GM12891 (cell line): ENCODE data around the gene ARHGAP26.

Experiments used
- DNase-seq: peaks from one replicate; pipeline ENCODE4 v3.0.0; 2011; ENCODE audit warnings: low spot score; ENCODE audit not compliant: insufficient read length
- FAIRE-seq: peaks from 2 replicates; lab custom pipeline; 2011; peaks lifted over from hg19 to GRCh38; lab: Jason Lieb, UNC
- PAX5 ChIP-seq: IDR thresholded peaks from 2 replicates; pipeline ENCODE4 v1.6.1; 2011; ENCODE audit warnings: low read length, moderate library complexity, mild to moderate bottlenecking; ENCODE audit not compliant: insufficient read depth, severe bottlenecking
- POLR2A ChIP-seq: IDR thresholded peaks from 2 replicates; pipeline ENCODE4 v1.6.1; 2011; ENCODE audit warnings: low read depth, low read length, control low read depth
- POLR2AphosphoS5 ChIP-seq: IDR thresholded peaks from 2 replicates; pipeline ENCODE4 v1.6.1; 2011; ENCODE audit warnings: low read depth, low read length, control low read depth
- POU2F2 ChIP-seq: IDR thresholded peaks from 2 replicates; pipeline ENCODE4 v1.6.1; 2011; ENCODE audit warnings: low read depth, mild to moderate bottlenecking, control low read depth, low read length, moderate library complexity
- SPI1 ChIP-seq: IDR thresholded peaks from 2 replicates; pipeline ENCODE4 v1.6.1; 2011; ENCODE audit warnings: low read depth, low read length, control low read depth
- TAF1 ChIP-seq: IDR thresholded peaks from 2 replicates; pipeline ENCODE4 v1.6.1; 2011; ENCODE audit warnings: low read depth, low read length, control low read depth

The ARHGAP26 gene

GRCh38 chr5:143074414-143074996 lies 304.3 kb downstream of the ARHGAP26 start:
- peak; percentile 67 for FAIRE-seq
- no peak for DNase-seq
- TF ChIP-seq POLR2AphosphoS5 (no peak), SPI1 (no peak), TAF1 (no peak), POLR2A (no peak), PAX5 (no peak), POU2F2 (no peak)

- DNase-seq, result no peak
- TF ChIP-seq POLR2A (no peak), TAF1 (no peak), PAX5 (no peak), POU2F2 (no peak), SPI1 (no peak), POLR2AphosphoS5 (no peak)
- no peak for FAIRE-seq
Observed at GRCh38 chr5:143076377-143076776, 306.2 kb downstream of the ARHGAP26 start.

GRCh38 chr5:143077453-143078103 lies 307.4 kb downstream of the ARHGAP26 start:
- no peak for TF ChIP-seq POLR2AphosphoS5
- no peak for TF ChIP-seq TAF1
- no peak for TF ChIP-seq PAX5
- TF ChIP-seq SPI1, result no peak
- no peak for TF ChIP-seq POLR2A
- no peak for TF ChIP-seq POU2F2
- FAIRE-seq (no peak), DNase-seq (no peak)

- DNase-seq (no peak), FAIRE-seq (no peak)
- TF ChIP-seq SPI1, result no peak
- no peak for TF ChIP-seq POLR2AphosphoS5
- no peak for TF ChIP-seq POU2F2
- no peak for TF ChIP-seq TAF1
- TF ChIP-seq PAX5, result no peak
- no peak for TF ChIP-seq POLR2A
Observed at GRCh38 chr5:143078313-143078712, 308.1 kb downstream of the ARHGAP26 start.

- no peak for FAIRE-seq
- TF ChIP-seq PAX5 (no peak), POLR2AphosphoS5 (no peak), POU2F2 (no peak), POLR2A (no peak), SPI1 (no peak), TAF1 (no peak)
Observed at GRCh38 chr5:143078971-143079370, 308.8 kb downstream of the ARHGAP26 start.

GRCh38 chr5:143080407-143080806 lies 310.2 kb downstream of the ARHGAP26 start:
- TF ChIP-seq POLR2AphosphoS5, result no peak
- TF ChIP-seq SPI1, result no peak
- no peak for TF ChIP-seq PAX5
- no peak for TF ChIP-seq POLR2A
- TF ChIP-seq POU2F2, result no peak
- no peak for TF ChIP-seq TAF1
- FAIRE-seq (no peak), DNase-seq (no peak)

More at GRCh38 chr5:143078971-143079370, 308.8 kb downstream of the ARHGAP26 start:
- DNase-seq, result no peak

GRCh38 chr5:143080982-143081381 lies 310.8 kb downstream of the ARHGAP26 start:
- no peak for TF ChIP-seq POU2F2
- FAIRE-seq (no peak), DNase-seq (no peak)

- DNase-seq, result no peak
- FAIRE-seq, result no peak
- TF ChIP-seq POLR2AphosphoS5 (no peak), POU2F2 (no peak), TAF1 (no peak)
Observed at GRCh38 chr5:143083006-143083405, 312.8 kb downstream of the ARHGAP26 start.

- FAIRE-seq (no peak), DNase-seq (no peak)
- TF ChIP-seq POLR2A (no peak), TAF1 (no peak), POLR2AphosphoS5 (no peak), PAX5 (no peak), POU2F2 (no peak), SPI1 (no peak)
Observed at GRCh38 chr5:143084407-143084806, 314.2 kb downstream of the ARHGAP26 start.

- TF ChIP-seq POLR2AphosphoS5, result no peak
- TF ChIP-seq POU2F2, result no peak
- no peak for TF ChIP-seq TAF1
- no peak for TF ChIP-seq PAX5
- no peak for TF ChIP-seq POLR2A
- no peak for TF ChIP-seq SPI1
- no peak for DNase-seq
- no peak for FAIRE-seq
Observed at GRCh38 chr5:143085319-143085917, 315.2 kb downstream of the ARHGAP26 start.
